Mucosa of rectum (tissue), 2 donors: Measurements from ENCODE around the gene ESR2.
A peak's percentile ranks its signal among the peaks of the same experiment; 100 is the strongest.

Source experiments
- H3K27ac ChIP-seq, 2 donors: one replicate each; pipeline ENCODE4 v1.7.0; 2013; ENCODE audit warnings: inconsistent platforms in 2 of 2, low read depth in 2 of 2, low read length in 2 of 2
- H3K27me3 ChIP-seq, 2 donors: one replicate each; pipeline ENCODE4 v1.7.0; 2013; ENCODE audit warnings: low read length in 2 of 2; ENCODE audit not compliant: control insufficient read depth in 2 of 2, insufficient read depth in 2 of 2
- H3K36me3 ChIP-seq, 2 donors: one replicate each; pipeline ENCODE4 v1.7.0; 2013; ENCODE audit warnings: low read length in 2 of 2; ENCODE audit not compliant: control insufficient read depth in 2 of 2, insufficient read depth in 2 of 2
- H3K4me1 ChIP-seq, 2 donors: one replicate each; pipeline ENCODE4 v1.7.0; 2013; ENCODE audit warnings: low read length in 2 of 2, mild to moderate bottlenecking in 1 of 2; ENCODE audit not compliant: control insufficient read depth in 2 of 2, insufficient read depth in 2 of 2
- H3K4me3 ChIP-seq, 2 donors: one replicate each; pipeline ENCODE4 v1.7.0; 2013; ENCODE audit warnings: low read length in 2 of 2
- H3K9ac ChIP-seq, 2 donors: one replicate each; pipeline ENCODE4 v1.7.0; 2013; ENCODE audit warnings: low read length in 2 of 2, low read depth in 1 of 2, mild to moderate bottlenecking in 1 of 2
- H3K9me3 ChIP-seq, 2 donors: one replicate each; pipeline ENCODE4 v1.7.0; 2013; ENCODE audit warnings: low read length in 2 of 2; ENCODE audit not compliant: control insufficient read depth in 2 of 2
- donor health status: healthy.
- donor health status: Normal muscosa, but diverticular disease.

Gene ESR2

DNA sequence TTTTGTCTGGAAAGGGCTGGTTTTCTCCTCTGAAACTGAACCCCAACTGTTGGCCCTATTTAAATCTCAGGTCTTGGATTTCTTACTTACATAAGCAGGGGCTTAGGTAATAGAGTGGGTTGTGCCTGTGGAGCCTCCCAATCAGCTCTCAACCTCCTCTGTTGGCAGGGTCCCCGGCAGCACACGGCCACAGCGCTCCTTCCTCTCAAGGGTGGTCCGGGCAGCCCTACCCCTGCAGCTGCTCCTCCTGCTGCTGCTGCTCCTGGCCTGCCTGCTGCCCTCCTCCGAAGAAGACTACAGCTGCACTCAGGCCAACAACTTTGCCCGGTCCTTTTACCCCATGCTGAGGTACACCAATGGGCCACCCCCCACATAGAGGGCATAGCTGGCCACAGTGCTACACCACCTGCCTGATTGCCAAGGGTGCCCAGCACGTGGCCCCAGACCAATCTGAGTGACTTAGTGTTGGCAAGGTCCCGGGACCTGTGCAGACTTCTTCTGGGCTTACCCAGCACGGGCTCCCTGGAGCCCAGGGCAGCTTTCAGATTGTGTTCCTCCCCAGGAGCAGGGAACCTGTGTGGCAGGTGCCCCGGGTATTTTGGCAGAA lies 68.9 kb downstream of the ESR2 start:
- Histone ChIP-seq H3K27ac (no peak overlapping the region), H3K9me3 (no peaks in the 10 kb centered on the region), H3K9ac (no peak overlapping the region), H3K4me1 (no peaks in the 10 kb centered on the region), H3K4me3 (no peak overlapping the region), H3K27me3 (no peaks in the 10 kb centered on the region), H3K36me3 (peaks cover 57 to 72% of the 10 kb centered on the region in 2 donors)

DNA sequence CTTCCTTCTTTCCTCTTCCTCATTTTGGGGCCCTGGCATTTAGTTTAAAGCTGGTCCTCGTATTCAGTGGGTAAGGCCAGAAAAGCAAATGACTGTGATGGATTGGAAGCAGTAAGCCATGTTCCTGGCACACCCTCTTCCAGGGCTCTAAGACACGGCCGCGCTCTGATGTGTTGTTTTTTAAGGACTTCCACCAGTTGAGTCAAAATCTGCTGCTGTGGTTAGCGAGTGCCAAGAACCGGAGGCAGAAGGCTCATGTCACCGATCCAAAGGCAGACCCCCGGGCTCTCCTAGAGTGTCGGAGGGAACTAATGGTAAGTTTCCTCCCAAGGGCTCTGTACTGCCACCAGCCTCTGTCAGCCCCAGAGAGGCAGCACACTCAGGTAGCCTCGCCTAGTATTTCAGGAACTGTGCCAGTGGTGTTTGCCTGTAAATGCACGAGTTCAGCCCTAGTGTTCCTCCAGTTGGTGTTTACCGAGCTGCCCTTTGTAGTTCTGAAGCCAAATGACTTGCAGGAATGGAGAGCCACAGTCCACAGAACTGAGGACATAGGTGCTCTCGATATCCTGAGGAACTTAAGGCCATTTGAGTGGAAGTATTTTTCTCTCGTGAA lies 72.7 kb downstream of the ESR2 start:
- H3K9ac ChIP-seq, result no peak overlapping the region
- H3K36me3 ChIP-seq, result peaks cover 62 to 79% of the 10 kb centered on the region in 2 donors
- no peaks in the 10 kb centered on the region for H3K27me3 ChIP-seq
- no peaks in the 10 kb centered on the region for H3K4me1 ChIP-seq
- H3K9me3 ChIP-seq, result no peaks in the 10 kb centered on the region
- no peak overlapping the region for H3K4me3 ChIP-seq
- H3K27ac ChIP-seq, result no peak overlapping the region

DNA sequence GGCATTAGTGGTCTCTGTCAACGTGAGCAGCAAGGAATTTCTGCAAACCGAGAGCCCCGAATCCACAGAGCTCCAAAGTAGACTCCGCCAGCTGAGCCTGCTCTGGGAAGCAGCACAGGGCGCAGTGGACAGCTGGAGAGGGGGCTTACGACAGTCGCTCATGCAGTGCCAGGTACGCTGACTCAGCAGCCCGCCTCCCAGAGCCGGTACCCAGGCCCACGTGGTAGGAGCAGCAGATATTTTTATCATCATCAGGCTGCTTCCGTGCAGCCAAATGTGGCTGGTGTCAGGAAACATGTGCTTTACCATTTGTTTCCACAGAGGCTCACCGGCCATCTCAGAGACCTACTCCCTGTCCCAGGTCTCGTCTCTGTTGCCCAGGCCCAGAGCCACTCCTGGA lies 73.7 kb downstream of the ESR2 start:
- H3K27me3 ChIP-seq, result no peaks in the 10 kb centered on the region
- H3K36me3 ChIP-seq, result peaks cover 68 to 86% of the 10 kb centered on the region in 2 donors
- no peak overlapping the region for H3K4me3 ChIP-seq
- no peaks in the 10 kb centered on the region for H3K4me1 ChIP-seq
- H3K27ac ChIP-seq, result no peak overlapping the region
- H3K9me3 ChIP-seq, result no peaks in the 10 kb centered on the region
- H3K9ac ChIP-seq, result no peak overlapping the region

DNA sequence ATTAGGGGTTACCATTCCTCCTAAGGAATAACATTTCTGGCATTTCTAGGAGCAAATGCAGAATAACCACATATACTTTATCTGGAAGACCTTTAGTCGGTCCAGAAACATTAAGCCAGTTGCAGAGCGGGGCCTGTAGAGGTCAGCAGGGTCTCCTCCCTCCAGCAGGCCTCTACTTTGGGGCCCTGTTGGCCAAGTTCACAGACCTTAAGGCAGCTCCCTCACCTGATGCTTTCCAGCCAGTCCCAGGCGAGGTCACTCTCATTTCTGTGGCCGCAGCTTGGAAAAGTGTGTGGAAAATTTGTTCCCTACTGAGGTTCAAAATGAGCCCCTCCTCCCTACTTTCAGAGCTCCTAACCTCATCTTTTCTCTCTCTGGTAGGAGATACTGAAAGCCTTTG lies 74.1 kb downstream of the ESR2 start:
- Histone ChIP-seq H3K36me3 (peaks cover 68 to 86% of the 10 kb centered on the region in 2 donors), H3K9me3 (no peaks in the 10 kb centered on the region), H3K27me3 (no peaks in the 10 kb centered on the region), H3K4me3 (no peak overlapping the region), H3K4me1 (no peaks in the 10 kb centered on the region), H3K27ac (no peak overlapping the region), H3K9ac (no peak overlapping the region)

DNA sequence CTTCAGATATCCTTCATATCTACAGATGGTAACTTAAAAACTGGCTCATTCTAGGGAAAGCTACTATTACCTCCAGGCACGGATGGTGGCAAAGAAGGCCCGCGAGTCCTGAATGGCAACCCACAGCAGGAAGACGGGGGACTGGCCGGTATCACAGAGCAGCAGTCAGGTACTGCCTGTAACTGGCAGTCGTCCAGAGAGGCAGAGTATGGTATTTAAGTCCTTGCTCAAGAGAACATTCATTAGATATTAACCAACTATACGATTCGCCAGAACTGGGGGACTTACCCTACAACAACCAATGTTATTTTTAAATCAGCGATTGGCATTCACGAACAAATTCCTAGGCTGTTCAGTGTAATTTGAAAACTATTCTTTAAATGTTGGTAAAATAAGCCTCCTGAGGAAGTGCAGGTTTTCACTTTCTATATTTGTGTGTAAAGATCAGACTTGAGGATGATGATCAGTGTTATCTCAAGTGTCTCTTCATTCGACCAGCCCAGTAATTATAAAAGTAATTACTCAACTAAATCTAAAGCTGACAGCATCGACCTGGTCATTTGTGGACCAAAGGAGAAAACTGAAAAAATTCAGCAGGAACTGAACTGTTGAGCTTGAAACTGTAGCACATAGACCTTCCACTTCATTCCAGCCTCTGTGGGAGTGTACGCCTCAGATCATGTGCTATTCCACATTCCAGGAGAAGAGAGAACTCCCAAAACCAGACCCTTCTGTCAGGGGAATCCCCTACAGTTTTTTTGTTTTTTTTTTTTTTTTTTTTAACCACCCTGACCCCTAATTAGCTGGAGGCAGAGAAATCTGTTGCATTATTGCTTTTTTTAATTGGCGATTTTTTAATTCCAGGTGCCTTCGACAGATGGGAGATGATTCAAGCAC lies 75.6 kb downstream of the ESR2 start:
- Histone ChIP-seq H3K9ac (no peak overlapping the region), H3K27me3 (no peaks in the 10 kb centered on the region), H3K4me1 (no peaks in the 10 kb centered on the region), H3K27ac (peak overlapping the region; percentile 10 to 20), H3K36me3 (peaks cover 71 to 89% of the 10 kb centered on the region in 2 donors), H3K9me3 (no peaks in the 10 kb centered on the region), H3K4me3 (no peak overlapping the region)

DNA sequence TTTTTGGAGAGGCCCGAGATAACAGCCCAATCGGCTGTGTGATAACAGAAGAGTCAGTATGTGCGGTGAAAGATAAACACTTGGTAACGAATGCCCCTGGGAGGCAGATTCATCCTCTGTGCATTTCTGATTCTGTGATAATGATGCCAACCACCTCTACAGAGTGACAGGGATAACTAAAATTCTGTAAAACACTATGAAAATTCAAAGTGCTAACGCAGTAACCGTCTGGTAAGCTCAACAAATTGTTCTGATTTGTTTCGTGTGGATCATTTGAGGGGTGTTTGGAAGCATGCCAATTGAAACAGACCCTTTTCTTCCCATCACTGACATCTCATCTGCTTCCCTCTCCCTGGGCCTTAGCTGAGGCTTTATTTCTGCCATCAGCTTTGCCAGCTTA lies 76.3 kb downstream of the ESR2 start:
- H3K36me3 ChIP-seq, result peaks cover 69 to 89% of the 10 kb centered on the region in 2 donors
- peak overlapping the region; percentile 10 to 20 for H3K27ac ChIP-seq
- no peak overlapping the region for H3K9ac ChIP-seq
- no peaks in the 10 kb centered on the region for H3K9me3 ChIP-seq
- no peak overlapping the region for H3K4me3 ChIP-seq
- H3K27me3 ChIP-seq, result no peaks in the 10 kb centered on the region
- H3K4me1 ChIP-seq, result no peaks in the 10 kb centered on the region

DNA sequence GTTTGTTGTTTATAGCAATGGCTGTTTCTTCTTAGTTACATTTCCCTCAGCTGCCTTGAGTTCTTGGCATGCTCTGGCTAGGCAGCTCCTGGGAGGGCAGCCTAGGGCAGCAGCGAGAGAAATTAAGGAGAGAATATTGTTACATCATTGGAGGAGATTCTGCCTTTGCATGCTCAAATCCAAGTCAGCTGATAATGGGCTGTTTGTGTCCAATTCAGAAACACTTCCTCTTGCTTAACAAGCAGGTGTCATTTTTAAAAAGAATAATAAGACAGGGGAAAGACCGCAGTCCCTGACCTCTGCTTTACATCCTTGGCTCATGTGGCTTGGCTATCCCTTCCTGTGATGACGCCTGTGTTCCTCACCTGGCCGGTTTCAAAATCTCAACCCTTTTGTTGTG lies 76.9 kb downstream of the ESR2 start:
- no peaks in the 10 kb centered on the region for H3K9me3 ChIP-seq
- no peak overlapping the region for H3K9ac ChIP-seq
- H3K27ac ChIP-seq, result no peak overlapping the region
- H3K4me1 ChIP-seq, result no peaks in the 10 kb centered on the region
- no peak overlapping the region for H3K4me3 ChIP-seq
- no peaks in the 10 kb centered on the region for H3K27me3 ChIP-seq
- peaks cover 67 to 86% of the 10 kb centered on the region in 2 donors for H3K36me3 ChIP-seq

DNA sequence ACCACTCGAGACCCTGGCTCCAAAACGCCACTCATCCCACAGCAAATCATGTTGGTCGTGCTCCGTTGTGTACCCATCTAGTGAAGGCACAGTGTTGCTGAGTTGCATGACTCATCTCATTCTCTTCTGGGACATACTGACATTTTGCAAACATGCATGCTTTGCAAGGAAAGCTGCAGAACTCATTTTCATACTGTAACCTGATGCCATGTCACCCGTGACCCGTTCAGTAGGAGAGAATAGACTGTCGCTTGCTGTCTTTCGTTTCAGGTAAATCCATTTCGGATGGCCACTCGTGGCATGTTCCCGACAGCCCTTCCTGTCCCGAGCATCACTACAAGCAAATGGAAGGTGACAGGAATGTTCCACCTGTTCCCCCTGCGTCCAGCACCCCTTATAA lies 78.2 kb downstream of the ESR2 start:
- H3K4me1 ChIP-seq, result no peaks in the 10 kb centered on the region
- no peak overlapping the region for H3K4me3 ChIP-seq
- no peak overlapping the region for H3K27ac ChIP-seq
- H3K9ac ChIP-seq, result no peak overlapping the region
- peaks cover 69 to 87% of the 10 kb centered on the region in 2 donors for H3K36me3 ChIP-seq
- no peaks in the 10 kb centered on the region for H3K27me3 ChIP-seq
- no peaks in the 10 kb centered on the region for H3K9me3 ChIP-seq

DNA sequence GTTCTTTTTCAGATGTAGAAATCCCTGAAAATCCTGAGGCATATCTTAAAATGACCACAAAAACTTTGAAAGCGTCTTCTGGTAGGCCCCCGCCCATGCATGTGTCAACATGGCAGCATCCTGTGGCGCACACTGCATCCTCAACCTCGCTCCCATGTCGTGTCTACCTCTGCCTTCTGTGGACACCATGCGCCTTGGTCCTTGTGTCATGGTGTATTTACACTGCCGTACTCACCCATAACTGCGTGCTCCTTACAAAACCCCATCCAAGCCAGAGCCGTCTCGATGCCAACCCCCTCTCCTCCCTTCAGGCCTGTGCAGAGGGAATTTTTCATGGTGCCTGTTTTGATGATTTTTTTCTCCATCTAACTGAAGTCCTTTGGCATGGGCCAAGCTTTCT lies 78.9 kb downstream of the ESR2 start:
- Histone ChIP-seq H3K9me3 (no peaks in the 10 kb centered on the region), H3K27me3 (no peaks in the 10 kb centered on the region), H3K27ac (no peak overlapping the region), H3K4me3 (no peak overlapping the region), H3K36me3 (peaks cover 69 to 80% of the 10 kb centered on the region in 2 donors), H3K4me1 (no peaks in the 10 kb centered on the region), H3K9ac (no peak overlapping the region)
